NCI-H128 (cell line): ENCODE measurements around the gene SPC24.
"Not testable (repeated sequence)": the region's sequence is repeated elsewhere in the genome, so short reads cannot be mapped to it uniquely, and the experiment has no call there.

Experiments
- DNase-seq: peaks from one replicate; lab custom pipeline; 2025; ENCODE audit not compliant: unreplicated experiment; lab: John Stamatoyannopoulos, UW

Gene SPC24

GRCh38 chr19:11098327-11098726 is 57.3 kb downstream of the SPC24 start:
- DNase-seq = no peak

GRCh38 chr19:11097367-11097766 is 58.2 kb downstream of the SPC24 start:
- DNase-seq = not testable (repeated sequence)

GRCh38 chr19:11096210-11096841 is 59.3 kb downstream of the SPC24 start:
- DNase-seq = no peak
